ENCODE results near the gene PDE4D. TPM values are rescaled to one million over a fixed set of nuclear protein-coding genes. Genes with fewer than 3 reads are reported as not detected.

The PDE4D gene
- total RNA-seq, 1 experiment from 2014 or later = 1.0 TPM

- DNase-seq (ENCODE audit: low read depth) = no peak
Measured at GRCh38 chr5:59158637-59159391, 734.7 kb downstream of the PDE4D start.

- peak; percentile 23 for DNase-seq (ENCODE audit: low read depth)
Measured at GRCh38 chr5:59158165-59158564, 735.4 kb downstream of the PDE4D start.

- no peak for DNase-seq (ENCODE audit: low read depth)
Measured at GRCh38 chr5:59157068-59157467, 736.5 kb downstream of the PDE4D start.

- peak; percentile 36 for DNase-seq (ENCODE audit: low read depth)
Measured at GRCh38 chr5:59152701-59153245, 740.8 kb downstream of the PDE4D start.

GRCh38 chr5:59151162-59151889, 742.2 kb downstream of the PDE4D start:
- DNase-seq (ENCODE audit: low read depth) = no peak

- DNase-seq (ENCODE audit: low read depth) = no peak
Measured at GRCh38 chr5:59149827-59150226, 743.7 kb downstream of the PDE4D start.

GRCh38 chr5:59149271-59149670, 744.3 kb downstream of the PDE4D start:
- DNase-seq (ENCODE audit: low read depth) = no peak

- DNase-seq (ENCODE audit: low read depth) = no peak
Measured at GRCh38 chr5:59146729-59147128, 746.8 kb downstream of the PDE4D start.

- no peak for DNase-seq (ENCODE audit: low read depth)
Measured at GRCh38 chr5:59143926-59144333, 749.6 kb downstream of the PDE4D start.

- no peak for DNase-seq (ENCODE audit: low read depth)
Measured at GRCh38 chr5:59142927-59143326, 750.6 kb downstream of the PDE4D start.

GRCh38 chr5:59142138-59142537, 751.4 kb downstream of the PDE4D start:
- DNase-seq (ENCODE audit: low read depth) = no peak

GRCh38 chr5:59140133-59140532, 753.4 kb downstream of the PDE4D start:
- no peak for DNase-seq (ENCODE audit: low read depth)

GRCh38 chr5:59139695-59140094, 753.8 kb downstream of the PDE4D start:
- no peak for DNase-seq (ENCODE audit: low read depth)

- no peak for DNase-seq (ENCODE audit: low read depth)
Measured at GRCh38 chr5:59138509-59138908, 755.0 kb downstream of the PDE4D start.

- DNase-seq (ENCODE audit: low read depth) = no peak
Measured at GRCh38 chr5:59137846-59138245, 755.7 kb downstream of the PDE4D start.

GRCh38 chr5:59136549-59136948, 757.0 kb downstream of the PDE4D start:
- no peak for DNase-seq (ENCODE audit: low read depth)

- no peak for DNase-seq (ENCODE audit: low read depth)
Measured at GRCh38 chr5:59134471-59135163, 758.9 kb downstream of the PDE4D start.

GRCh38 chr5:59133764-59134261, 759.7 kb downstream of the PDE4D start:
- DNase-seq (ENCODE audit: low read depth) = peak; percentile 67

GRCh38 chr5:59132131-59132530, 761.4 kb downstream of the PDE4D start:
- no peak for DNase-seq (ENCODE audit: low read depth)

- DNase-seq (ENCODE audit: low read depth) = no peak
Measured at GRCh38 chr5:59130431-59130830, 763.1 kb downstream of the PDE4D start.

- DNase-seq (ENCODE audit: low read depth) = no peak
Measured at GRCh38 chr5:59128646-59129290, 764.8 kb downstream of the PDE4D start.

Measured in HT1080 (cell line).